ENCODE results near the gene BLOC1S3. TPM values are rescaled to one million over a fixed set of nuclear protein-coding genes. Genes with fewer than 3 reads are reported as not detected.

The BLOC1S3 gene
- total RNA-seq, 1 donor from 2014 or later = 11.5 TPM

DNA sequence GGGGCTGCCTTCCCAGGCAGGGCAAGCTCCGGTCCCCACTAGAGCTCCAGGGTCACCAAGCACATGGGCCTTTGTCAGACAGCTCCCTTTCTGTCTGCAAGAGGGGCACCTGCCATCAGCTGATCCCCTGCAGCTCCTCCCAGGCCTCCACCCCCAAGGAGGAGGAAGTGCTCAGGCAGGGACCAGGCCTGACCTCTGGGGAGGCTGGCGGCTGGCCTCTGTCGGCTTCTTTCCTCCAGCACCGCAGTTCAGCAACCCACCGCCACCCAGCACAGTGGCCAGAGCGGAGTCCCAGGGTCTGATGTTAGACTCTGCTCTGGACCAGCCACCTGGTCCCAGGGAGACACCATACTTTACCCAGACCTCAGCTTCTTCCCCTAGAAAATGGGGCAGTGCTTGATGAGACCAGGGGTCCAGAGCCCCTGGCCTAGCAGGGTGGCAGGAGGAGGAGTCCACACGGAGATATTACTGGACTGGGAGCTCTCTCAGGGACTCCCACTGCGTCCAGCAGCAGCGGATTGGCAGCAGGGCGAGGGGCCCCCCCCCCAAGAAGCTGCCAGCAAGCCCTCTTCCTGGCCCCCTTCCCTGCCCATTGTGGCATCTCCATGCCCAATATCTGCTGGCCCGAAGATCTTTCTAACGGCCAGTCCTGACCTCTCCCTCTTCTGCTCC is 41.9 kb upstream of the BLOC1S3 start:
- no peak for DNase-seq (ENCODE audit: low read depth)
- no peak overlapping the region for H3K4me3 ChIP-seq (ENCODE audit: low read depth, low read length)
- TF ChIP-seq, protein P1, sequence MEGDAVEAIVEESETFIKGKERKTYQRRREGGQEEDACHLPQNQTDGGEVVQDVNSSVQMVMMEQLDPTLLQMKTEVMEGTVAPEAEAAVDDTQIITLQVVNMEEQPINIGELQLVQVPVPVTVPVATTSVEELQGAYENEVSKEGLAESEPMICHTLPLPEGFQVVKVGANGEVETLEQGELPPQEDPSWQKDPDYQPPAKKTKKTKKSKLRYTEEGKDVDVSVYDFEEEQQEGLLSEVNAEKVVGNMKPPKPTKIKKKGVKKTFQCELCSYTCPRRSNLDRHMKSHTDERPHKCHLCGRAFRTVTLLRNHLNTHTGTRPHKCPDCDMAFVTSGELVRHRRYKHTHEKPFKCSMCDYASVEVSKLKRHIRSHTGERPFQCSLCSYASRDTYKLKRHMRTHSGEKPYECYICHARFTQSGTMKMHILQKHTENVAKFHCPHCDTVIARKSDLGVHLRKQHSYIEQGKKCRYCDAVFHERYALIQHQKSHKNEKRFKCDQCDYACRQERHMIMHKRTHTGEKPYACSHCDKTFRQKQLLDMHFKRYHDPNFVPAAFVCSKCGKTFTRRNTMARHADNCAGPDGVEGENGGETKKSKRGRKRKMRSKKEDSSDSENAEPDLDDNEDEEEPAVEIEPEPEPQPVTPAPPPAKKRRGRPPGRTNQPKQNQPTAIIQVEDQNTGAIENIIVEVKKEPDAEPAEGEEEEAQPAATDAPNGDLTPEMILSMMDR (conservative IDR thresholded peaks at IDR 0.05; ENCODE audit: low read depth, low read length) = no peak

GRCh38 chr19:45137179-45137761 is 41.3 kb upstream of the BLOC1S3 start:
- TF ChIP-seq, protein P1 (conservative IDR thresholded peaks at IDR 0.05; ENCODE audit: low read depth, low read length) = no peak
- H3K4me3 ChIP-seq (ENCODE audit: low read depth, low read length) = no peak overlapping the region
- DNase-seq (ENCODE audit: low read depth) = no peak

- TF ChIP-seq, protein P1 (conservative IDR thresholded peaks at IDR 0.05; ENCODE audit: low read depth, low read length) = no peak
- no peak for DNase-seq (ENCODE audit: low read depth)
- H3K4me3 ChIP-seq (ENCODE audit: low read depth, low read length) = no peak overlapping the region
These were observed 40.3 kb upstream of the BLOC1S3 start for GRCh38 chr19:45138303-45138751.

GRCh38 chr19:45139286-45140143 is 39.1 kb upstream of the BLOC1S3 start:
- no peak overlapping the region for H3K4me3 ChIP-seq (ENCODE audit: low read depth, low read length)
- no peak for DNase-seq (ENCODE audit: low read depth)
- TF ChIP-seq, protein P1 (conservative IDR thresholded peaks at IDR 0.05; ENCODE audit: low read depth, low read length) = no peak

GRCh38 chr19:45140144-45140503 is 38.5 kb upstream of the BLOC1S3 start:
- TF ChIP-seq, protein P1 (conservative IDR thresholded peaks at IDR 0.05; ENCODE audit: low read depth, low read length) = no peak
- no peak overlapping the region for H3K4me3 ChIP-seq (ENCODE audit: low read depth, low read length)
- DNase-seq (ENCODE audit: low read depth) = no peak

DNA sequence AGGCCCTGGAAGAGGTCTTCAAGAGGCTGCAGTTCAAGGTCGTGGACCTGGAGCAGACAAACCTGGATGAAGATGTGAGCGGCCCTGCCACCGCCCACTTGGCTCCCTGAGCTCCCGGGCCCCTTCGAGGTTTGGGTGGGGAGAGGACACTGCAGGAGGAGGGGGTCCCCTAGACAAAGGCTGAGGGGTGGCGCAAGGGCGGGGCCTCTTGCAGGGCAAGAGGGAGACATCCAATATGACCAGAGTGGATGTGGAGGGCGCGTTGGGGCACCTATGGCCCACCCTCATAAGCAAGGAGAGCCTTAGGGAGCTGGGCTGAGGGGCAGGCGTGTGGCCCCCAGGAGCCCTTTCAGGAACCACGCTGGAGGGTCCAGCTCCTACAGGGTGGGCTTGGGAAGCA is 38.1 kb upstream of the BLOC1S3 start:
- H3K4me3 ChIP-seq (ENCODE audit: low read depth, low read length) = no peak overlapping the region
- TF ChIP-seq, protein P1 (conservative IDR thresholded peaks at IDR 0.05; ENCODE audit: low read depth, low read length) = no peak
- no peak for DNase-seq (ENCODE audit: low read depth)
